HG02763 (cell line): Measurements from ENCODE around the gene F3.

Experiments
- ATAC-seq: cut with Tn5 transposase; IDR thresholded peaks from one replicate; pipeline ENCODE4 v1.9.1; 2021; ENCODE audit warnings: mild to moderate bottlenecking, moderate library complexity; ENCODE audit not compliant: unreplicated experiment

The F3 gene

GRCh38 chr1:94528826-94529225 lies 12.7 kb downstream of the F3 start:
- no peak for ATAC-seq

GRCh38 chr1:94528299-94528698 lies 13.3 kb downstream of the F3 start:
- no peak for ATAC-seq

GRCh38 chr1:94527447-94528031 lies 14.0 kb downstream of the F3 start:
- ATAC-seq, result no peak

- ATAC-seq, result no peak
Observed at GRCh38 chr1:94526152-94526980, 15.2 kb downstream of the F3 start.

DNA sequence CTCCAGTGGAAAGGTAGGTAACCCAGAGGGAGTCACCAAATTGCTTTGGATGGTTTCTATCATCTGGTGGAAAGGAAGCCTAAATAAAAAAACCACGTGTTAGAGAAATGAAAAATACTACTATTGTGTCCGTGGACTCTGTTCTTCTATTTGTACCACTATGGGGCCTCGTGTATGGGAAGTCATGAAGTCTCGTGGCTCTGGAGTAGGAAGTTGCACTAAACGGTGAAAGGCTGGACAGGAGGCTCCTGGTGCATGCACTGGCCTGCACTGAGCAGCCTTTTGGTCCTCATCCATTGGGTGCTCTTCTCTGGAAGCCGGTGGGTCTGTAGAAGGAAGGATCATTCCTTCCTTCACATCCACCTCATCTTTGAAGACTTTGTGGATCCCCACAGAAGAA lies 17.0 kb downstream of the F3 start:
- no peak for ATAC-seq

- ATAC-seq, result no peak
Observed at GRCh38 chr1:94522304-94522703, 19.3 kb downstream of the F3 start.

DNA sequence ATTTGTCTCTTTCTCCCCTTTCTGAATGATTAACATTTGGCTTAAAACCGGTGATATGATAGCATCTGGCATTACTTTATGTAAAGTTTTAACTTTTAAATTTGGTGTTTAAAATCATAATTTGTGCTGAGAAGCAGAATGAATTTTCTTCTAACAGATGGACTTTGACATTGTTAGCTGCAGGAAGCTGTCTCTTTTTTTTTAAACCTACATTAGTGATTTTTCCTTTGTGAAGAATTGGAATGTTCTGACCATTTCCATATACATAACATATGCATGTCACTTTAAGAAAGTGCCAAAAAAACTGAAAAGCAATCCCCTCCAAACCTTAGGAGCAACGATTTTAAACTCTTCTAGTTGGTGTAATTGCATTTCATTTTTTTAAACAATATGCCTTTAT lies 22.2 kb downstream of the F3 start:
- ATAC-seq, result no peak

GRCh38 chr1:94515296-94515947 lies 26.1 kb downstream of the F3 start:
- ATAC-seq, result no peak

DNA sequence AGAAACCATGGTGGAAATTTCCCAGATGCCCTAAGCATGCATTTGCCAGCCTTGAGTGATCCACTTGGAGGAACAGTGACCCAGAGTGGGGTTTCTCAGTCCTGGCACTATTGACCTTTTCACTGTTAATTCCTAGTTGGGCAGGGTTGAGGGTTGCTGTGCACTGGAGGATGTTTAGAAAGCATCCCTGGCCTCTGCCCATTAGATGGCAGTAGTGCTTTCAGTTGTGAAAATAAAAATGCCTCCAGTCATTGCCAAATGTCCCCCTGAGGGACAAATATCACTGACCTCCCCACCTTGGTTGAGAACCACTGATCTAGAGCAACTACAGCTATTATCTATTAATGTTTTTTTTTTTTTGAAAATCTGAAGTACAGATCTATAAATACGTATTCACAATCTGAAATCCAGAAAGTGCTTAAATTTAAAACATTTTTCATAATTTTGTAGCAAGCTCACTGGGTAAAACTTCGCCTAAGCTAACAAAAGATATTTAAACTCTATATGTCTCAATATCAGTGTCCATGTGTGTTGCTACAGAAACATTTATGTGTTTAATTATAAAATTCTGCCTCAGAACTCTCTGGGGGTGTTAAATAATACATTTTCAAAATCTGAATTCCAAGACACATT lies 27.3 kb downstream of the F3 start:
- no peak for ATAC-seq

DNA sequence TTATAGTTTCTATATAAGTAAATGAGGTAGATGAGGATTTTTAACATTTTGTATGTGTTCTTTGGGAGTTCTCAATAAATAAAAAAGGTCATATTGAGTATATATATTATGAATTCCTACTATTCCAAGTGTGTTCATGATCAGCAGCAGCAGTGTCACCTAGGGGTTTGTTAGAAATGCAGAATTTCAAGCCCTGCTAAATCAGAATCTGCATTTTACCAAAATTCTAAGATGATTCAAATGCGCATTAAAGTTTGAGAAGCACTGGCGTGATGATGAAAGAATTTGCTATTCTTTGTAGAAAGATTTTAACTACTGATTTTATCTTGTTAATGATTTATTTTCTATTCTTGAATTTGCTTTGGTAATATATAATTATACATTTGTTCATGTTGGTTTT lies 28.7 kb downstream of the F3 start:
- no peak for ATAC-seq

DNA sequence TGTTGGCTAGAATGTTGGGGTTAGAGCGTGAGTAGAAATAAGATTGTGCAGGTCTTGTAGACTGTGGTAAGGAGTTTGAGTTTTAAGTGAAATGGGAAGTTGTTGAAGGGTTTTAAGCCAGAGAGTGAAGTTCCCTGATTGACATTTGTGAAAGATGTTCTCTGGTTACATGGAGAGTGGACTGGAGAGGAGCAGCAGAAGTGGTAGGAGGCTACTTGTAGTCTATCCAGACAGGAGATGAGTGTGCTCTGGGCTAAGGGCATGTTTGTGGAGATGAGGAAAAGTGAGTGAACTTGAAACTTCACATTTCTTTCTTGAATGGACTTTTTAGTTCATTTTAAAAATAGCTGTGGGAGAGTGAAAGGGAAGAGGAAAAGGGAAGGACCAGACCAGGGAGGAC lies 37.0 kb downstream of the F3 start:
- ATAC-seq, result no peak

- no peak for ATAC-seq
Observed at GRCh38 chr1:94503153-94503552, 38.4 kb downstream of the F3 start.

DNA sequence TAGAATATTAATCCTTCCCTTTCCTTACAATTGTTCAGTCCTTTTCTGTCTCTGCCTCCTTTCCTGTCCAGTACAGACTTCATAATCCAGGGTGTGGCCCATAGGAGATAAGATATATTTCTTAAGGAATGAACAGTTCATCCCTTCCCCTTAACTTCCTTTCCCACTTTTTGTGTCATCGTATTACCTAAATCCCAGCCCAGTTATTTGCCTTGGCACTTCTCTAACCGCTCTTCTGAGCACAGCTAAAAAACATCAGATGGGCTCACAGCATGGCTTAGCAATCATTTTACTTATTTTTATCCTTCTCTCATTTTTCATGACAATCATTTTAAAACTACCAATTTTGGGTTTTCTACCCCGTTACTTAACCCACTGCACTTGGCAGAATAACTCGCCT lies 39.6 kb downstream of the F3 start:
- ATAC-seq, result no peak

GRCh38 chr1:94501426-94501825 lies 40.1 kb downstream of the F3 start:
- ATAC-seq, result no peak

DNA sequence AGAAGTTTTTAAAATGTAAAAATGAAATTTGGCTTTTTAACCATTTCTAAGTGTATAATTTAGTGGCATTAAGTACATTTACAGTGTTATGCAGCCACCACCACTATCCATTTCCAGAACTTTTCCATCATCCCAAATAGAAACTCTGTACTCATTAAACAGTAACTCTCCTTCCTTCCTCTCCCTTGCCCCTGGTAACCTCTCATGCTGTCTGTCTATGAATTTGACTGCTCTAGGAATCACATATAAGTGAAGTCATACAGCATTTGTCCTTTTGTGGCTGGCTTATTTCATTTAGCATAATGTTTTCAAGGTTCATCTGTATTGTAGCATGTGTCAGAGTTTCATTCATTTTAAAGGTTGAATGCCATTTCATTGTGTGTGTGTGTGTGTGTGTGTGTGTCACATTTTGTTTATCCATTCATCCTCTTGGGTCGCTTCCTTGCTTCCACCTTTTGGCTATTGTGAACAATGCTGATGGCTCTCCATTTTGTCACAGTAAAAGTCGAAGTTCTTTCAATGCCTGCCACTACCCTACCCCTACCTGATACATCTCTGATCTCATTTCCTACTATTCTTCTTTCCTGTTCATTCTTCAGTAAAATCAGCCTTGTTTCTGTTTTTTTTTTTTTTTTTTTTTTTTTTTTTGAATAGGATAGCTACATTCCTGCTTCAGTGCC lies 45.3 kb downstream of the F3 start:
- no peak for ATAC-seq

DNA sequence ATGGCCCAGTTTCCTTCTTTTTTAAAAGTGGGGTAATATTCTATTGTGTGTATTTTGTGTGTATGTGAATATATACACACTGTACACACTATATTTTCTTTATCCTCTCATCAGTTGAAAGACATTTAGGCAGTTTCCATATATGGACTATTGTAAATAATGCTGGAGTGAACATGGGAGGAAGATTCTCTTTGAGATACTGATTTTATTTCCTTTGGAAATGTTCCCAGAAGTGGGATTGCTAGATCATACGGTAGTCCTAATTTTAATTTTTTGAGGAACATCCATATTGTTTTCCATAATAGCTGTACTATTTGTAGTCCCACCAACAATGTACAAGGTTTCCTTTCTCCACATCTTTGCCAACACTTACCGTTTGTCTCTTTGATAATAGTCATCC lies 51.0 kb downstream of the F3 start:
- ATAC-seq, result no peak

GRCh38 chr1:94486990-94487389 lies 54.6 kb downstream of the F3 start:
- ATAC-seq, result no peak

DNA sequence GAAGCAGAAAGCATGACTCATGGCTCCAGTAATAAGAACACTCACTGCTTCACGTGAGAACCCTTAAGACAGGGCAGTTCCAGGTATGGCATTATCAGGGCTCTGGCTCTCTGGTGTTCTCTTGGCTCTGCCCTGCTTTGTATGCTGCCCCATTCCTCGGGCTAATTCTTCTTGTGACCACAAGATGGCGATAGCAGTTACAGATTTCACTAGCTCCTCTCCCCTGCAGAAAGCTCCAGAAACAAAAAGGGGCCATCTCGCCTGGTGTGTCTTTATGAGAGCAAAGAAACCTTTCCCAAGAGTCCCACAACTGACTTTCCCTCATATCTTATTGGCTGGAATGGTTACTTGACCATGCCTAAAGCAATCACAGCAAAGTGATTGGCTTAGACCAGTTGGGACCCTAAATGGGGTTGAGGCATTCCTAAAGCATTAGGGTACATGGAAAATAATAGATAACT lies 60.1 kb downstream of the F3 start:
- peak; percentile 63 for ATAC-seq

DNA sequence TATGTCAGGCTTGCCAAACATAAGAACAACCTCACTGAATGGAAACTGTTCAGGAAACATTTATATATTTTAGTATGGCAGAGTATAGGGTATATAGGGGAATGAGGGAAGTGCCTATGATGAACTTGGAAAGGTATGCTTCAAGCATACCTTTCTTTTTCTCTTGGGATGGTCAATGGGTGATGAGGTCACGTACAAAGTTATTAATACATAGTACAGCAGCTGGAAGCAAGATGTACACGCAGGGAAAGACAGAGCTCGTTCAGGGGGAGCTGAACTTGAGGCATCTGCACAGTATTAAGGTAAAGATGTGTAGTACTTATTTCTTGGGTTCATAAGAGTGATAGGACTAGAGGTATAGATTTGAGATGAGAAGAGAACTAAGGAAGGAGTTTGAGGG lies 61.9 kb downstream of the F3 start:
- no peak for ATAC-seq
